ENCODE measurements around the gene ANKRD11.

The ANKRD11 gene

GRCh38 chr16:89349947-89350633, 140.3 kb downstream of the ANKRD11 start:
- TF ChIP-seq, protein P1, sequence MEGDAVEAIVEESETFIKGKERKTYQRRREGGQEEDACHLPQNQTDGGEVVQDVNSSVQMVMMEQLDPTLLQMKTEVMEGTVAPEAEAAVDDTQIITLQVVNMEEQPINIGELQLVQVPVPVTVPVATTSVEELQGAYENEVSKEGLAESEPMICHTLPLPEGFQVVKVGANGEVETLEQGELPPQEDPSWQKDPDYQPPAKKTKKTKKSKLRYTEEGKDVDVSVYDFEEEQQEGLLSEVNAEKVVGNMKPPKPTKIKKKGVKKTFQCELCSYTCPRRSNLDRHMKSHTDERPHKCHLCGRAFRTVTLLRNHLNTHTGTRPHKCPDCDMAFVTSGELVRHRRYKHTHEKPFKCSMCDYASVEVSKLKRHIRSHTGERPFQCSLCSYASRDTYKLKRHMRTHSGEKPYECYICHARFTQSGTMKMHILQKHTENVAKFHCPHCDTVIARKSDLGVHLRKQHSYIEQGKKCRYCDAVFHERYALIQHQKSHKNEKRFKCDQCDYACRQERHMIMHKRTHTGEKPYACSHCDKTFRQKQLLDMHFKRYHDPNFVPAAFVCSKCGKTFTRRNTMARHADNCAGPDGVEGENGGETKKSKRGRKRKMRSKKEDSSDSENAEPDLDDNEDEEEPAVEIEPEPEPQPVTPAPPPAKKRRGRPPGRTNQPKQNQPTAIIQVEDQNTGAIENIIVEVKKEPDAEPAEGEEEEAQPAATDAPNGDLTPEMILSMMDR (IDR thresholded peaks at IDR 0.05; ENCODE audit: borderline replicate concordance, insufficient read depth, low read depth, low read length), result no peak
- H3K4me3 ChIP-seq (ENCODE audit: low read depth, low read length), result no peak overlapping the region

- TF ChIP-seq, protein P1 (IDR thresholded peaks at IDR 0.05; ENCODE audit: borderline replicate concordance, insufficient read depth, low read depth, low read length), result no peak
- no peak overlapping the region for H3K4me3 ChIP-seq (ENCODE audit: low read depth, low read length)
Measured at GRCh38 chr16:89347807-89348206, 142.6 kb downstream of the ANKRD11 start.

GRCh38 chr16:89346869-89347268, 143.5 kb downstream of the ANKRD11 start:
- TF ChIP-seq, protein P1 (IDR thresholded peaks at IDR 0.05; ENCODE audit: borderline replicate concordance, insufficient read depth, low read depth, low read length), result no peak
- no peak overlapping the region for H3K4me3 ChIP-seq (ENCODE audit: low read depth, low read length)

DNA sequence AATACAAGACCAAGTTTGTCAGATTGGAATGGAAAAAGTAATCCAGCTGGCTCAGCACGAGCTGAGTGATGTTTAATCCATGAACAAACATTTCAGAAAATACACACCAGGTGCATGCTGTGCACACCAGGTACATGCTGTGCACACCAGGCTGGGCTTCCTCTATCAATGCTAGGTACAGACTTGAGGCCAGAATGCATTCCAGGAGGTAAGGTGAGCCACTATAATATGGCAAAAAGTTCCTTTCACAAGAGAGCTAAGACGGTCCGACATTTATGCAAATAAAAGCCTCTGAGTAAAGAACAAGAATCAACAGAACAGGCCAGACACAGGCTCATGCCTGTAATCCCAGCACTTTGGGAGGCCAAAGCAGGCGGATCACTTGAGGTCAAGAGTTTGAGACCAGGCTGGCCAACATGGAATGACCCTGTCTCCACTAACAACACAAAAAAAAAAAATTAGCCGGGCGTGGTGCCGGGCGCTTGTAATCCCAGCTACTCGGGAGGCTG, 144.7 kb downstream of the ANKRD11 start:
- TF ChIP-seq, protein P1 (IDR thresholded peaks at IDR 0.05; ENCODE audit: borderline replicate concordance, insufficient read depth, low read depth, low read length), result no peak
- no peak overlapping the region for H3K4me3 ChIP-seq (ENCODE audit: low read depth, low read length)

DNA sequence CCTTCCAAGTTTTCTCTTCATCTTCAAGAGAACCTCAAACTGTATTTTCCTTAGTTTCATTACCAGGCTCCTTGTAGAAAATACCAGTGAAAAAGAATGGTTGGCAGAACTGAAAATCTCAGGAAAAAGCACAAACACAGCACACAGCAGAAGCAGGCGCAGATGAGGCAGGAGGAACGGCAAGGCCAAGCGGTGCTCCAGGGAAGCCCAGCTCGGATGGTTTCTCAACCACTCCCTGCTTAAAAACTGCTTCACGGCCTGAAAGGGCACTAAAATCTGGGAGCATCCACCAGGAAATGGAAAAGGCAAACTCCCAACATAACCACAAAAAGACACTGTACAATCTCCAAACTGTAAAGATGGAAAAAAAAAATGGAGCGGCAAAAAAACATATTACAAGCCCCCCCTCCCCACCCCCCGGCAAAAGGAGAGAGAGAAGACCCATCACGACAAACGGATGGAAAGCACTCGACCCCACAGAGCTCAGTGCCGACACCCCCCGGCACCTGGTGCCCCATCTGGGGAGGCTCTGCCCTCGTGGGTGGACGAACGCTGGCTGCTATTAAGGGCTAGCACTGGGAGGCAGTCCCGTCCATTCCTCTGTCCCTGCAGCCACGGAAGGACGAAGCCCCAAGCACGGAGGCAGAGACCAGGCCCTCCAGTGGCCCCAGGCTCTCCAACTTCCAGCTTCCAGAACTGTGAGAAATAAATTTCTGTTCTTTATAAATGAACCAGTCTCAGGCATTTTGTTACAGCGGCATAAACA, 145.3 kb downstream of the ANKRD11 start:
- TF ChIP-seq, protein P1 (IDR thresholded peaks at IDR 0.05; ENCODE audit: borderline replicate concordance, insufficient read depth, low read depth, low read length), result no peak
- H3K4me3 ChIP-seq (ENCODE audit: low read depth, low read length), result no peak overlapping the region

GRCh38 chr16:89344458-89344834, 145.9 kb downstream of the ANKRD11 start:
- TF ChIP-seq, protein P1 (IDR thresholded peaks at IDR 0.05; ENCODE audit: borderline replicate concordance, insufficient read depth, low read depth, low read length), result no peak
- no peak overlapping the region for H3K4me3 ChIP-seq (ENCODE audit: low read depth, low read length)
